HG03095 (cell line): ENCODE results near the gene SDK1.

Source experiments
- ATAC-seq: cut with Tn5 transposase; IDR thresholded peaks from one replicate; pipeline ENCODE4 v1.9.1; 2021; ENCODE audit warnings: moderate library complexity; ENCODE audit not compliant: unreplicated experiment

SDK1 gene

DNA sequence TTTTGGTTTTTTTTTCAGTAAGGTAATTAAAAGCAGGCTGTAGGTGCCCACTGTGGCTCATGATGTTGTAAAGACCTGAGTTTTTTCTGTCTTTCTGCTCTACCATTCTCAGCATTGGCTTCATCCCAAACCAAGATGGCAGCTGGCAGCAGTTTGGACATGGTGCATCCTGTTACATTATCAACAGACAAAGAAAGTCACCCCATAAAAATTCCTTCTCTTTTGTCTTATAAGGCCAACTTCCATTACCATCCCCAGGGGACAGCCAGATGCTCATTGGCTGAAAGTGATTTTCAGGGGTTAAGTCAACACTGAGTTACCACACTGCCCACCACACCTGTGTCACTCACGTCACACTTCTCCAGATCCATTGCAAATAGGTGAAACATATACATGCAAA is 558.4 kb downstream of the SDK1 start:
- ATAC-seq: no peak

GRCh38 chr7:3860932-3861331 is 559.9 kb downstream of the SDK1 start:
- ATAC-seq: no peak

DNA sequence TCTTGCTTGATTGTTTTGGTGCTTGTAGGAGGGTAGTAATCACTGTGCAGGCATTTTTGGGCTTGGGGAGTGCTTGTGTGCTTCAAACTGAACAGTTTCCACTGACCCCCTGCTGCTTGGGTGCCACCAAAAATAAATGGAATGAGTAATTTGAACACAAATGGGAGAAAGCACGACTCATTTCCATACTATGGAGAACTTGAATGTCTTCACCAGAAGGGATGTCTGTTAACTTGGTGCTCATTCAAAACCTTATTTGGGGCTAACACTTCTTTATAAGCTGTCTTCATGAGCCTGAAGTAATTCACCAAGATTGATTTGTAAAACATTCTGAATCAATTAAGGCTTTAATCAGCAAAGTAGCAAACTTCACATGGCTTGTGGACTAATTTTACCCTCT is 560.3 kb downstream of the SDK1 start:
- no peak for ATAC-seq

- no peak for ATAC-seq
Observed at GRCh38 chr7:3861941-3862340, 560.9 kb downstream of the SDK1 start.

GRCh38 chr7:3862774-3863173 is 561.7 kb downstream of the SDK1 start:
- no peak for ATAC-seq

- ATAC-seq: no peak
Observed at GRCh38 chr7:3866277-3866676, 565.2 kb downstream of the SDK1 start.

DNA sequence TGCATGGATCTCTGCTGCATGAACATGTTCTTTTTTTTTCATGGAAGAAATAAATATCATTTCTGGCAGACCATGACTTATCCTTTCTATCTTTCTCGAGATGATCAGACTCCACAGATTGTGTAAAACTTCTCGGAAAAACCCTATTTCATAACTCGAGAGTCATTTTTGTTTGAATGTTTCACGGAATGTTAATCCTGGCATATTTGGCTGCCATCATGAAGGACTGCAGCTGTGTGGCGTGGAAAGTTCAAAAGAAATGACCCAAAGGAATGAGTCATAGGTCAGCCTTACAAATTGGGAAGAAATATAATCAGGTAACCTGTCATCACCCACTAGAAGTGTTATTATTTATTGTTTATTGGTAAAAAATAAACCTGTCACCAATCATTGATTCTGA is 566.8 kb downstream of the SDK1 start:
- ATAC-seq: no peak

DNA sequence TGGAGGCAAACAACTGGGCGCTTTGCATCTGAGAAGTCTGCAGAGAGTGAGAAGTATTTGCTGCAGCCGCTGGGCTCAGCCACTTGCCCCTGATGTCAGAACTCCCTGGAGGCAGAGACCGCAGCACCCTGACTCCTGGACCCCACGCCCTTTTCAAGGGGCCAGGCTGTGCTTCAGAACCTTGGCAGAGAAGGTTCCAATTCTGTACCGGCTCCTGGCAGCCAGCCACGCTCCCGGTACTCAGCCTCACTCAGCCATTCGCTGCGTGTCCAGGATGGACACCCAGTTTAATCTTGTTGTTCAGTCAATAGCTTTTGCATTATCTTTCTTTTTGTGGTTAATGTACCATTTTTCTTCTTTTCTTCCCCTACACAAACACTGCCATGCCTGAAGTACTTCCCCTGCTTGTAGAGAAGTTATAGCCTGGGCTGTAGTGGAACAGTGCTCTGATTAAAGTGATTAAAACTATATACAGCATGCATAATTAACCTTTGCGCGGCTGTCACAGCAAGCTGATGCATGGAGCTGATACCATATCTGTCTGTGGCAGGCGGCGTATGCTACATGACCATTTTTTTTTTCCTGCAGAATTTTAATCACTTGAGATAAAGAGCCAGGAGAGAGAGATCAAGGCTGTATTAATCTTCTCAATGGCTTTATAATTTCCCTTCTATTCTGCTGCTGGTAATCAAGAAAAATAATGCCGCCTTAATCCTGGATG is 578.5 kb downstream of the SDK1 start:
- ATAC-seq: no peak

DNA sequence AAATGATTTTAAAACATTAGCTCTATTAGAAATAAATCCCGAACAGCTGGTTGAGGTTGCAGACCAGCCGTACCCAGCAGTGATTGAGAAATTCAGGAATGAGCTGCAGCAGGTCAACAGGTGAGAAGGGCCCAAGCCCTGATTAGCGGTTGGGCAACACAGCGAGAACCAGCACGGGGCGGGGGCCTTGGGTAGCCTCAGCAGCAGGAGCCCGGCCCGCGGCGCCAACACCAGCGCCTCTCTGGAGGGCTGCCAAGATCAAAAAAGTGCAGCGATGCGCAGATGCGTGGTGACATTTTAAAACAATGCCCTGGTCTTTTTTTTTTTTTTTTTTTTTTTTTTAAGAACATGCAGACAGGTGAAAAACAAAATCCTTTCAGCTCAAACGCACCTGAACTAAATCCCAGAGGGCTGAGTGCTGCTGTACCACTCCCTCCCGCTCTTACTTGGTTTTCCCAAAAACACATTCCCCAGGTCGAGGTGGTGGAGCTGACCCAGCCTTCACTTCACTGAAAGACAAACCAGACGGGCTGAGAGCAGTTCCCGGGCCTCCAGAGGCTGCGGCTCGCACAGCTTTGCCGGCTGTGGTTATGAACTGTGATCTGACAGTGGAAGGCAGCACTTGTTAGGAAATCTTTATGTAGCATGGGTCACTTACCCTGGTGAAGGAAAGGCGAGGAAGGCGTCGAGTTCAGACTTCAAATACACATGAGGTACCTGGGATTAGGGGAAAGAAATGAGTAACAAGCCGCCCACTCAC is 579.4 kb downstream of the SDK1 start:
- ATAC-seq: no peak

- ATAC-seq: no peak
Observed at GRCh38 chr7:3882782-3883181, 581.7 kb downstream of the SDK1 start.

- ATAC-seq: no peak
Observed at GRCh38 chr7:3884543-3884942, 583.5 kb downstream of the SDK1 start.

DNA sequence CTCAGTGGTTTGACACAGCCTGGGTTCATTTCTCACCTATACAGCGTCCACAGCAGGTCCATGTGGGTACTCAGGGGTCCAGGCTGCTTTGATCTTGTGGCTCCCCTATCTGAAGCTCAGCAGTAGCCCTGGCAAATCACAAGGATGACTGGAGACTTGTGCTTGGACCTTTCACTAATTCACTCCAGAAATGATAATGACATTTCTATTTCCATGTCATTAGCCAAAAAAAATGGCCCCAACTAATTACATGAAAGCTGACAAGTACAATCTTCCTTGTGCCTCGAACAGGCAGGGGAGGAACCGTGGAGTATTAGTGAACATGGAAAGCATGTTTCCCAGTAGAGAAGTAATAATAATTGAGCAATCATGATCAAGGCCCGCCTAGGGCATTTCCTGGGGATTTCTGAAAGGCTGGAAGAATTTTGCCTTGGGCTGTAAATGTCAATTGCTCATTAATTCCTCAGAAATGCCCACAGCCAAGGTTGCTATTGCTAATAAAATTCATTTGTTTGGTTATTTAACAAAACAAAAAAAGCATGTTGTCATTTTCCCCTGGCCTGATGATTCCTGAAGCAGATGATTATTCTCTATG is 586.1 kb downstream of the SDK1 start:
- no peak for ATAC-seq

DNA sequence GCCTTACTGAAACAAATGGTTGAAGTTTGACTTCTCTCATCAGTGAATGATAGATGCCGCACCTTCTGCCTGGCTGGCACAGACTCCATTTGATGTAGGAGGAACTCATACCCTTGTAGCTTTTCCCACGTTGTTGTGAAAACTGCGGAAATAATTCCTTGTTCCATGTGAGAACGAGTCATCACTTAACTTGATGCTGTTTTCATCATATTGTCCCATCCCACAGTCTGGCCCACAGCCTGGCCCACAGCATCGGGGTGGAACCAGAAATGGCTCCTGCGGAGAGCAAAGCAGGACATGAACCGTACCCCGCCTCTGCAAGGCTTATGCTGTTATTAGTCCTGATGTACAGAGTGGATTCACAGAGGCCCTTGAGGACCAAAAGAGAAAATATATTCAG is 587.0 kb downstream of the SDK1 start:
- ATAC-seq: no peak

- no peak for ATAC-seq
Observed at GRCh38 chr7:3892157-3892556, 591.1 kb downstream of the SDK1 start.

- ATAC-seq: no peak
Observed at GRCh38 chr7:3892686-3893085, 591.6 kb downstream of the SDK1 start.

GRCh38 chr7:3893151-3893788 is 592.2 kb downstream of the SDK1 start:
- no peak for ATAC-seq

DNA sequence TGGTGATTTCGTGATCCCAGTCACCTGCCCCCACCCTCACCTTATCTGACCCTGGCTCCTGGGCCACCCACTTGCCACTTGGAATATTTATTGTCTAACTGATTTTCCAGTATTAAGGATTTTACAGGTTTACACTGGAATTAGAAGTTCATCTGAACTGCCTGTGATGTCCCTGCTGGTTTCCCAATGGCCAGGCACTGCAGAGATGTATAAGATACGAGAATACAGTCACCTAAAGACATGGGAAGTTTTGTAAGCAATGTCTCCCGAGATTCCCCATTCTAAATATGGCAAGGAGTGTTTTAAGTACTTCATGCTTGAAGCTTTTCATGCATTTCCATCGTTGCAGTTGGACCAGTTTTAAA is 592.7 kb downstream of the SDK1 start:
- ATAC-seq: no peak

DNA sequence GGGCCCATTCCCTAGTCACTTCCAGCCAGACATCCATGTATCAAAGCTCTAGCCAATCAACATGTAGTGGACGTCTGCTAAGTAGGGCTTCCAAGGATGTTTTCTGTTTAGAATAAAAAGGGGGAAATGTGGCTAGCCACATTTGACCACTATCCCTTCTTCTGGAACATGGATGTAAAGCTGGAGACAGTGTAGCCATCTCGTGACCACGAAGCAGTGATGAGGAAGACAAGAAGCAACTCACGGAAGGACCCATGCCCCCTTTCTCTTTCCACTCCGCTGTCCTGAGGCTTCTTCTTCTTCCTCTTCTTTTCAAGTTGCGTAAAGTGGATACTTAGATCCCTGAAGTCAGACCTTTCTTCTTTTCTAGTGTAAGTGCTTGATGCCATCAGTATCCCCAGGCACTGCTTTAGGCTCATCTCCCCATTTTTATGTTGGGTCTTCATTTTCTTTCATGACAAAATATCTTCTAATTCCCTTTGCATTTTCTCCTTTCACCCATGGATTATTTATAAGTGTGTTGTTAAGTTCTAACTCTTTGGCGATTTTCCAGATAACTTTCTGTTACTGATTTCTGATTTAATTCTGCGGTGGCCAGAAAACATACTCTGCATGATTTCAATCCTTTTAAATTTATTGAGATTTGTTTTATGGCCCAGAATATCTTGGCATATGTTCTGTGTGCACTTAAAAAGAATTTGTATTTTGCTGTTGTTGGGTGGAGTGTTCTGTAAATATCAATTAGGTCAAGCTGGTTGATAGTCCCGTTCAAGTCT is 594.5 kb downstream of the SDK1 start:
- no peak for ATAC-seq

DNA sequence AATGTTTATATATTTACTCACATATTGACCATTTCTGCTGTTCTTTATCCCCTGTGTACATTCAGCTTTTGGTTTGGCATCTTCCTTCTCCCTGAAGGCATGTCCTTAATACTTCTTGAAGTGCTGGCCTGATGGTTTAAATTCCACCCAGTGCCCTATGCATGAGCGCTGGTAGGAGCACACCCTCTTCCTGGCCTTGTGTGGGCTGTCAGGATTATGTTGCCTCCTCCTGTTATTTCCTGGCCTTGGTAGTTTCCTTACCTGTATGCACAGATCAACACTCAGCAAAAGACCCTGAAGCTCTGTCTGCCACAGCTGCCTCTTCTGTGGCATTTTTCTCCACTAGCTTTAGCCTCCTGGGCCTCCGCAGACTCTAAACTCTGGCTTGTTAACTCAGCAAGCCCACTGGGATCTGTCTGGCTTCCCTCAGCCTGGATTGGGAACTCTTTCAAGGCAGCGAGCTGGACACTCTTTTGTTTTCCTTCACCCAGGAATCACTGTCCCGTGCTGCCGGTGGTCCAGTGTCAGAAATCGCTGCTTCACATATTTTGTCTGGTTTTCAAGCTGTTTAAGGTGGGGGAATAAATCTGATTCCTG is 595.2 kb downstream of the SDK1 start:
- ATAC-seq: no peak
